ENCODE measurements around the gene KLHL35. TPM values are rescaled to one million over a fixed set of nuclear protein-coding genes. Genes with fewer than 3 reads are reported as not detected.

KLHL35 gene
- total RNA-seq, 1 donor from 2014 or later = 2.3 TPM

- no peak for TF ChIP-seq CTCF (IDR thresholded peaks at IDR 0.05)
- H3K4me3 Mint-ChIP-seq (ENCODE audit: unreplicated experiment) = no peak overlapping the region
- H3K4me1 Mint-ChIP-seq (ENCODE audit: unreplicated experiment) = peaks cover 11% of the 10 kb centered on the region
- H3K9me3 Mint-ChIP-seq (ENCODE audit: unreplicated experiment) = no peaks in the 10 kb centered on the region
- peak overlapping the region; percentile 7 for H3K27ac Mint-ChIP-seq (ENCODE audit: unreplicated experiment)
- no peaks in the 10 kb centered on the region for H3K36me3 Mint-ChIP-seq (ENCODE audit: unreplicated experiment)
- DNase-seq (ENCODE audit: extremely low spot score, unreplicated experiment) = no peak
- H3K27me3 Mint-ChIP-seq (ENCODE audit: unreplicated experiment) = no peaks in the 10 kb centered on the region
Observed at GRCh38 chr11:75475767-75476650, 43.0 kb upstream of the KLHL35 start.

GRCh38 chr11:75474878-75475766 is 42.1 kb upstream of the KLHL35 start:
- H3K27me3 Mint-ChIP-seq (ENCODE audit: unreplicated experiment) = no peaks in the 10 kb centered on the region
- H3K27ac Mint-ChIP-seq (ENCODE audit: unreplicated experiment) = peak overlapping the region; percentile 7
- H3K4me3 Mint-ChIP-seq (ENCODE audit: unreplicated experiment) = no peak overlapping the region
- peaks cover 11% of the 10 kb centered on the region for H3K4me1 Mint-ChIP-seq (ENCODE audit: unreplicated experiment)
- no peaks in the 10 kb centered on the region for H3K36me3 Mint-ChIP-seq (ENCODE audit: unreplicated experiment)
- no peaks in the 10 kb centered on the region for H3K9me3 Mint-ChIP-seq (ENCODE audit: unreplicated experiment)
- TF ChIP-seq CTCF (IDR thresholded peaks at IDR 0.05) = no peak
- DNase-seq (ENCODE audit: extremely low spot score, unreplicated experiment) = no peak

GRCh38 chr11:75474240-75474639 is 41.2 kb upstream of the KLHL35 start:
- Mint-ChIP-seq H3K27me3 (ENCODE audit: unreplicated experiment) (no peaks in the 10 kb centered on the region), H3K27ac (ENCODE audit: unreplicated experiment) (no peak overlapping the region), H3K4me3 (ENCODE audit: unreplicated experiment) (no peak overlapping the region), H3K9me3 (ENCODE audit: unreplicated experiment) (no peaks in the 10 kb centered on the region), H3K36me3 (ENCODE audit: unreplicated experiment) (no peaks in the 10 kb centered on the region), H3K4me1 (ENCODE audit: unreplicated experiment) (peaks cover 11% of the 10 kb centered on the region)
- DNase-seq (ENCODE audit: extremely low spot score, unreplicated experiment) = no peak
- no peak for TF ChIP-seq CTCF (IDR thresholded peaks at IDR 0.05)

- Mint-ChIP-seq H3K9me3 (ENCODE audit: unreplicated experiment) (no peaks in the 10 kb centered on the region), H3K4me3 (ENCODE audit: unreplicated experiment) (no peak overlapping the region), H3K36me3 (ENCODE audit: unreplicated experiment) (no peaks in the 10 kb centered on the region), H3K27me3 (ENCODE audit: unreplicated experiment) (no peaks in the 10 kb centered on the region), H3K27ac (ENCODE audit: unreplicated experiment) (no peak overlapping the region), H3K4me1 (ENCODE audit: unreplicated experiment) (peaks cover 14% of the 10 kb centered on the region)
- no peak for DNase-seq (ENCODE audit: extremely low spot score, unreplicated experiment)
- no peak for TF ChIP-seq CTCF (IDR thresholded peaks at IDR 0.05)
Observed at GRCh38 chr11:75473684-75474083, 40.7 kb upstream of the KLHL35 start.
